Measurements from ENCODE around the gene ZNF223.
A peak's percentile ranks its signal among the peaks of the same experiment; 100 is the strongest.

Gene ZNF223

GRCh38 chr19:44051650-44052402 is at the start of gene ZNF223:
ZNF223 (plus strand) TSS chr19:44052036; CDS start chr19:44055177, 3,141 bp downstream.
- H3K9me3 Mint-ChIP-seq, result peaks cover 51% of the 10 kb centered on the region
- peak; percentile 64 for DNase-seq

DNA sequence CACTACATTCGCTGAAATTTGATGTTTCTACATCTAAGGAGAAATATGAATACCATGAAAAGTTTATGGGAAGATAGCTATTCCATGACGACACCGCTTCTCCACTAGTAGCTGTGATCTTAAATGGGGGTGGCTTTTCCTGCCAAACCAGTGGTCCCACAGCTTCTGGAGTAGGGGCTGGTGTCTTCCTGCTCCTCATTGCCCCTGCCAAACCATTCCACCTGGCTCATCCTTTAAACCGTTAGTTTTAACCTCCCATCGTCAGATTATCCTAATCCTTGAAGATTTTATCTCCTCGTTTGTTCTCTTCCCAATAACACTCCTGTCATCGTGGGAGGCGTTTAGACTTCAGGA is 49.6 kb upstream of the ZNF223 start:
- DNase-seq, result no peak
- no peak for ATAC-seq

More at GRCh38 chr19:44051650-44052402, at the start of gene ZNF223:
- peak within 1 kb of the TSS; percentile 72 for H3K27ac Mint-ChIP-seq
- peaks cover 22% of the 10 kb centered on the region for H3K4me1 Mint-ChIP-seq
- peak; percentile 81 for ATAC-seq
- H3K27me3 Mint-ChIP-seq, result peaks cover 5% of the 10 kb centered on the region
- H3K36me3 Mint-ChIP-seq (ENCODE audit: low read depth), result peaks cover 35% of the 10 kb centered on the region
- H3K4me3 Mint-ChIP-seq, result peak within 1 kb of the TSS; percentile 85

GRCh38 chr19:44002566-44003460 is 49.0 kb upstream of the ZNF223 start, which contains the start of gene ZNF230:
ZNF230 (plus strand) TSS chr19:44002957; CDS start chr19:44007079, 4,122 bp downstream.
- H3K9me3 Mint-ChIP-seq, result peaks cover 57% of the 10 kb centered on the region
- DNase-seq, result peak; percentile 77
- peaks cover 20% of the 10 kb centered on the region for H3K4me1 Mint-ChIP-seq

More for the DNA sequence above, 49.6 kb upstream of the ZNF223 start:
- Mint-ChIP-seq H3K27me3 (no peaks in the 10 kb centered on the region), H3K4me3 (peak overlapping the region; percentile 99), H3K27ac (peak overlapping the region; percentile 97), H3K4me1 (peaks cover 20% of the 10 kb centered on the region), H3K9me3 (peaks cover 54% of the 10 kb centered on the region), H3K36me3 (ENCODE audit: low read depth) (peaks cover 36% of the 10 kb centered on the region)

DNA sequence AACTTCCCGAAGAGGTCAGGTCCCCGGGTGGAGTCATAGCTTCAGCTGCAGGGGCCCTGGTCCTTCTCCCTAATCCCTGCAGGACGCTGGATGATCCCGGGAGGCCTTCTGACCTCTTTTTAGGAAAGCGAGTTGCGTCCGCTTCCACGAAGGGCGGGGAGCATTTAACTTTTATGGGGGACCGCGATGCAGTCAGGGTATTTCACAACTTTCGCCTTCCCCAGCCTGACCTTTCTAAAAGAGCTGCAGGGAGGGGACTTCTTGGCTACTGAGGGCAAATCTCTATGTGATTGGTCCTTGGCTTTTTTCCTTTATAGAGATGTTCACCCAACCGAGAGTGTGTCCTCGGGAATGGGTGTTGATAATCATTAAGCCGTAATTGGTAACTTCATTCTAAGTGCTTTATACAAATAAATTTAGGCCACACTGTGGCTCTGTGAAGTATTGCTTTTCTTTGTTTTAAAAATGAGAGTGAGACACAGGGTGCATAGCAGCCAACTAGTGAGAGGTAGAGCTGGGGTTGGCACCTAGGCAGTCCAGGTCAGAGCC is 48.3 kb upstream of the ZNF223 start:
- Mint-ChIP-seq H3K27ac (peak overlapping the region; percentile 97), H3K4me3 (peak overlapping the region; percentile 99), H3K9me3 (peaks cover 58% of the 10 kb centered on the region), H3K27me3 (no peaks in the 10 kb centered on the region), H3K4me1 (peaks cover 20% of the 10 kb centered on the region), H3K36me3 (ENCODE audit: low read depth) (peaks cover 40% of the 10 kb centered on the region)
- DNase-seq (peak; percentile 16), ATAC-seq (peak; percentile 34)

More at GRCh38 chr19:44002566-44003460, 49.0 kb upstream of the ZNF223 start, which contains the start of gene ZNF230:
- Mint-ChIP-seq H3K36me3 (ENCODE audit: low read depth) (peaks cover 39% of the 10 kb centered on the region), H3K4me3 (peak within 1 kb of the TSS; percentile 99), H3K27ac (peak within 1 kb of the TSS; percentile 97), H3K27me3 (no peaks in the 10 kb centered on the region)
- peak; percentile 97 for ATAC-seq

- ATAC-seq, result no peak
- no peak overlapping the region for H3K27ac Mint-ChIP-seq
- no peaks in the 10 kb centered on the region for H3K27me3 Mint-ChIP-seq
- H3K4me3 Mint-ChIP-seq, result no peak overlapping the region
- H3K36me3 Mint-ChIP-seq (ENCODE audit: low read depth), result peaks cover 61% of the 10 kb centered on the region
- peaks cover 20% of the 10 kb centered on the region for H3K4me1 Mint-ChIP-seq
- peaks cover 66% of the 10 kb centered on the region for H3K9me3 Mint-ChIP-seq
- no peak for DNase-seq
These were observed 45.9 kb upstream of the ZNF223 start for GRCh38 chr19:44005973-44006372.

- peaks cover 71% of the 10 kb centered on the region for H3K9me3 Mint-ChIP-seq
- H3K4me3 Mint-ChIP-seq, result no peak overlapping the region
- no peaks in the 10 kb centered on the region for H3K27me3 Mint-ChIP-seq
- ATAC-seq, result no peak
- peaks cover 72% of the 10 kb centered on the region for H3K36me3 Mint-ChIP-seq (ENCODE audit: low read depth)
- no peak overlapping the region for H3K27ac Mint-ChIP-seq
- DNase-seq, result no peak
- H3K4me1 Mint-ChIP-seq, result peaks cover 13% of the 10 kb centered on the region
These were observed 44.4 kb upstream of the ZNF223 start for GRCh38 chr19:44007473-44007872.

DNA sequence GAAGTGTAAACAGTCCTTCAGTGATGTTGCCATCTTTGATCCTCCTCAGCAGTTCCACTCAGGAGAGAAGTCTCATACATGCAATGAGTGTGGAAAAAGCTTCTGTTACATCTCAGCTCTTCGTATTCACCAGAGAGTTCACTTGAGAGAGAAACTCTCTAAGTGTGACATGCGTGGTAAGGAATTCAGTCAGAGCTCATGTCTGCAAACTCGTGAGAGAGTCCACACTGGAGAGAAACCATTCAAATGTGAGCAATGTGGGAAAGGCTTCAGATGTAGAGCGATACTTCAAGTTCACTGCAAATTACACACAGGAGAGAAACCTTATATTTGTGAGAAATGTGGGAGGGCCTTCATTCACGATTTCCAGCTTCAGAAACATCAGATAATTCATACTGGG is 41.4 kb upstream of the ZNF223 start:
- no peak for DNase-seq
- peaks cover 94% of the 10 kb centered on the region for H3K9me3 Mint-ChIP-seq

DNA sequence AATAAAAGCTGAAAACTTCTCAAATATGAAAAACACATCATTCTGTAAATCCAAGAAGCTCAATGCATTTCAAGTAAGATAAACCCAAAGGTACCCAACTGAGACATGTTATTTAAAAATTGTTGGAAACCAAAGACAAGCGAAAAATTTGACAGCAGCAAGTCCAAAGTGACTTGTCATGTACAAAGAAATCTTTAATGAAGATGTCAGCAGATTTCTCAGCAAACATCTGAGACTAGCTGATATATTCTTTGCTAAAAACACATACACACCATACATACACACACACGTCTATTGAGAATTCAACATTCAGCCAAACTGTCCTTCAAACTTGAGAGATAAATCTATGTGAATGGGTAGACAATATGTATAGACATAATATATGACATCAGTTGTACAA is 32.3 kb upstream of the ZNF223 start:
- Mint-ChIP-seq H3K36me3 (ENCODE audit: low read depth) (peaks cover 8% of the 10 kb centered on the region), H3K9me3 (peaks cover 51% of the 10 kb centered on the region), H3K4me1 (no peaks in the 10 kb centered on the region), H3K27ac (no peak overlapping the region), H3K27me3 (peaks cover 2% of the 10 kb centered on the region), H3K4me3 (no peak overlapping the region)
- ATAC-seq (no peak), DNase-seq (no peak)

More for the DNA sequence above, 41.4 kb upstream of the ZNF223 start:
- no peaks in the 10 kb centered on the region for H3K27me3 Mint-ChIP-seq
- no peak for ATAC-seq
- H3K27ac Mint-ChIP-seq, result no peak overlapping the region
- H3K4me3 Mint-ChIP-seq, result no peak overlapping the region
- no peaks in the 10 kb centered on the region for H3K4me1 Mint-ChIP-seq
- peaks cover 84% of the 10 kb centered on the region for H3K36me3 Mint-ChIP-seq (ENCODE audit: low read depth)

DNA sequence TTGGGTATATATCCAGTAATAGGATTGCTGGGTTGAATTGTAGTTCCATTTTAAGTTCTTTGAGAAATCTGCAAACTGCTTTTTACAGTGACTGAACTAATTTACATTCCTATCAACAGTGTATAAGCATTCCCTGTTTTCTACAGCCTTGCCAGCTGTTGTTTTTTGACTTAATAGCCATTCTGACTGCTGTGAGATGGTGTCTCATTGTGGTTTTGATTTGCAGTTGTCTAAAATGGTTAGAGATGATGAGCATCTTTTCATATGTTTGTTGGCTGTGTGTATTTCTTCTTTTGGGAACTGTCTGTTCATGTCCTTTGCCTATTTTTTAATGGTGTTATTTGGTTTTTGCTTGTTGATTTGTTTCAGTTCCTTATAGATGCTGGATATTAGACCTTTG is 30.6 kb upstream of the ZNF223 start:
- peaks cover 47% of the 10 kb centered on the region for H3K9me3 Mint-ChIP-seq

GRCh38 chr19:44024900-44025216 is 27.0 kb upstream of the ZNF223 start:
- H3K4me3 Mint-ChIP-seq, result peak overlapping the region; percentile 94
- peaks cover 18% of the 10 kb centered on the region for H3K4me1 Mint-ChIP-seq
- peaks cover 2% of the 10 kb centered on the region for H3K27me3 Mint-ChIP-seq
- no peak for ATAC-seq
- H3K27ac Mint-ChIP-seq, result peak overlapping the region; percentile 91
- no peak for DNase-seq
- H3K36me3 Mint-ChIP-seq (ENCODE audit: low read depth), result peaks cover 42% of the 10 kb centered on the region
- peaks cover 46% of the 10 kb centered on the region for H3K9me3 Mint-ChIP-seq

More for the DNA sequence above, 30.6 kb upstream of the ZNF223 start:
- Mint-ChIP-seq H3K27ac (no peak overlapping the region), H3K4me1 (peaks cover 17% of the 10 kb centered on the region), H3K27me3 (peaks cover 2% of the 10 kb centered on the region), H3K4me3 (no peak overlapping the region), H3K36me3 (ENCODE audit: low read depth) (peaks cover 15% of the 10 kb centered on the region)
- no peak for ATAC-seq
- no peak for DNase-seq

- ATAC-seq (peak; percentile 100), DNase-seq (peak; percentile 78)
- H3K27ac Mint-ChIP-seq, result peak within 1 kb of the TSS; percentile 91
- H3K27me3 Mint-ChIP-seq, result no peaks in the 10 kb centered on the region
- peaks cover 18% of the 10 kb centered on the region for H3K4me1 Mint-ChIP-seq
- peak within 1 kb of the TSS; percentile 94 for H3K4me3 Mint-ChIP-seq
- H3K9me3 Mint-ChIP-seq, result peaks cover 44% of the 10 kb centered on the region
- peaks cover 48% of the 10 kb centered on the region for H3K36me3 Mint-ChIP-seq (ENCODE audit: low read depth)
These were observed 26.5 kb upstream of the ZNF223 start, which contains the start of gene ZNF222 for GRCh38 chr19:44025217-44025936. ZNF222 (plus strand) TSS chr19:44025379; CDS start chr19:44025437, 58 bp downstream.

- Mint-ChIP-seq H3K4me1 (peaks cover 18% of the 10 kb centered on the region), H3K36me3 (ENCODE audit: low read depth) (peaks cover 60% of the 10 kb centered on the region), H3K9me3 (peaks cover 50% of the 10 kb centered on the region), H3K27me3 (no peaks in the 10 kb centered on the region), H3K27ac (no peak overlapping the region), H3K4me3 (no peak overlapping the region)
- DNase-seq (no peak), ATAC-seq (no peak)
These were observed 25.2 kb upstream of the ZNF223 start for GRCh38 chr19:44026622-44027021.

- H3K4me3 Mint-ChIP-seq, result no peak overlapping the region
- peaks cover 76% of the 10 kb centered on the region for H3K36me3 Mint-ChIP-seq (ENCODE audit: low read depth)
- H3K27me3 Mint-ChIP-seq, result no peaks in the 10 kb centered on the region
- no peak for ATAC-seq
- no peak overlapping the region for H3K27ac Mint-ChIP-seq
- H3K4me1 Mint-ChIP-seq, result no peaks in the 10 kb centered on the region
- no peak for DNase-seq
- peaks cover 79% of the 10 kb centered on the region for H3K9me3 Mint-ChIP-seq
These were observed 19.7 kb upstream of the ZNF223 start for GRCh38 chr19:44032001-44032610.

Data from activated naive CD8-positive, alpha-beta T cell treated with anti-CD3 and anti-CD28 coated beads, Interleukin-2, amount 50 U/mL, for 24 hours (primary cell).